ENCODE measurements around the gene GPAM.
"Not testable (repeated sequence)": the region's sequence is repeated elsewhere in the genome, so short reads cannot be mapped to it uniquely, and the experiment has no call there.

The GPAM gene

DNA sequence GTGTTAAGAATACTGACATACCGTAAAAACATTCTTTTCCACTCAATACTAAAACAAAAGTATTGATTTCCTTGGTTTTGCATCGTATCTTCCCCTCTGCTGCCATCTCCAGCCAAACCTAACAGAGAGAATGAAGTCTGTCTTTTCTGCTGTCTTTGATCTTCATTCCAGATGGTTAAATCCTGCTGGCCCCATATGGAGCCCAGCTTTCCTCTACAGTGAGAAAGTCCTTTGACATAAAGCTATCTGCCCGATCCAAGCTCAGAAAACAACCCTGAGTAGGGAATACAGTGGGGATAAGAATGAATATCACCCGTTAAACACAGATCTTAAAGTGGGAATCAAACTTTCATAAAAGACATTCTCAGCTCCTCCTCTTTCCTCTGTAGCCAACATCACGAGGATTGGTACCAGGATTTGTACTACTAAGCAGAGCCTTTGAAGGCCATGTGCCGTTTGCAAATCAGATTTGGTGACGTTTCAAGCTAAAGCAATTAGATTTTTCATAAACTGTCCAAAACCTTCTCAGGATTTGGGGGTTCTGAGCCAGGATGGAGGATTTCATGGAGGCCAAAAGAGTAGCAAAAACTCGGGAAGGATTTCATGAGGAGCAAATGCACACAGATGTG, 30.8 kb upstream of the GPAM start:
- DNase-seq: no peak

DNA sequence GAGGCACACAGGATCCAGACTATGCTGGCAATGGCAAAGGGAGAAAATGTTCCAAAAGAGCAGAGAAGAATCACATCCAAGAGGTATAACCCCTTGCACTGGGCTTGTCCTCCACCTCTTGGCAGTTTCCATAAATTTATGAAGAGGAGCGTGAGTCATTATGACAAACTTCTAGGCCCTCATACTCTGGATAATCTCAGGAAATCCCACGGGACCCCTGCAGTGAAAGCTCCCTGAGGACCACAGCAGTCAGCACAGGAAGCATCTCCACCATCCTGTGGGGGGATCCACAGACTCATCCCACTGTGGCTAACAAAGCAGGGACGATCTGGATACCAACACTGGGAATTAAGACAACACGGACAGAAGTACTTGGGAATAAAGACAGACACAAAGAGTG, 30.3 kb upstream of the GPAM start:
- no peak for DNase-seq

DNA sequence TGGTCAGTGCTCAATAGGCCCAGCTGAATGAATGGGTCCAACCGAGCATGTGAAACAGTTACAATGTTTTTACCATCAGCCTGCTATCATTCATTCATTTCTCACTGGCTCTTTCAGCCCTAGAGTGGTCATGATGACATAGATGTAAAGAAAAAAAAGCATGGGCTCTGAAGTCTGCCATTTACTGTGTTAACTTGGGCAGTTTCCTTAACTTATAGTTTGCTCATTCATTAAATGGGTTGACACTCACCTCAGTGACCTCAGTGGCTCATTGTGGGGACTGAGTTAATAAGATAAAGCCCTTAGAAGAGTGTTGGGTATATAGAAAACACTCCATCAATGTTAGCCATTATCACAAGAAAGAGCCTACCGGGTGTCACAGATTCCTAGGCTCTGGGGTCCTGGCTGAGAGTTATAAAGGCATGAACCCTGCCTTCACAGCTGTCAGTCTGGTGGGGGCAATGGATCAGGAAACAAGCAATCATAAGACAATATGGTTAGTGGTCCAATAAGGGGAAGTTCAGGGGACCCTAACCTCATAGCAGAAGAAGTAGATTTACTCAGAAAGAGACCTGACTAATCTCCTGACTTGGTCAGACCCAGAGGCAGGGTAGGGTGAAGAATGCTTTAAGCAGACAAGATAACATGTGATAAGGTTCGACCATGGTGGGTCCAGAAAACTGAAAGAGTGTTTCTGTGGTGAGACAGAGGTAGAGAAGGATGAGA, 29.7 kb upstream of the GPAM start:
- DNase-seq: no peak

DNA sequence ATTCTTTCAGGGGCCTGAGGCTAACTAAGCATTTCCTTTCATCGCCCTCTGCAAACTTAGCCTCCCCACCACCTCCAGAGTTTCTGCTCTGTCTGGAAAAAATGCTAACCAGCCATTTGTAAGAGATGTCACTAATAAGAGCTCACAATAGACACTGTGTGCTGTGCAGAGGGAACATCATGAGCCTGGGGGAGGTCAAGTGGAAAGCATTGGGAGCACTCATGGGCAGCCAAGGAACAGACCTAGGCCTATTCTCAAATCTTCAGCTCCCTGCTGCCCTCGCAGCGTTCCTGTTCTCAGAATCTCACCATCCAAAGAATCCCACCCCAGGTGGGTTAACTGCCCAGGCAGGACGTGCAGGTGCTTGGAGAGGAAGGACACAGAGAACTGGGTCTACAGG, 27.1 kb upstream of the GPAM start:
- DNase-seq: no peak

DNA sequence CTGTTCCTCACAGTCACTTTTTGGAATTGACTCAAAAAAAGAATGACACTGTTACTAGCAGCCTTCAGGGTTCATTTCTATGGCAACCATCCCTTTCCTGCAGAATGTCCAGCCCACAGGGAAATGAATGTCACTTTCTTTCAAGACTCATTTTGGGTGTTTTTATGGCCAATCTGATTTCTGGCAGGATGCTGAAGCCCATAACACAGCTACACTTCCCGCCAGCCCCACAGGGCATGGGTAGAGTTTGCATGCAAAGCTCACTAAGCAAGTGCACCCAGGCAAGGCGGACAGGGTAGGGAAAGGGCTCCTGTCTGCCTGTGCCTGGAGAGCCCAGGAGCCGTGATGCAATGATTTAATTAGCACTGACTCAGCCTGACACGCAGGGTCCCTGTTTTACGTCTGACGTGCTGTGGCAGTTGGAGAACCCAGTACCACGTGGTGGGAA, 26.1 kb upstream of the GPAM start:
- no peak for DNase-seq

DNA sequence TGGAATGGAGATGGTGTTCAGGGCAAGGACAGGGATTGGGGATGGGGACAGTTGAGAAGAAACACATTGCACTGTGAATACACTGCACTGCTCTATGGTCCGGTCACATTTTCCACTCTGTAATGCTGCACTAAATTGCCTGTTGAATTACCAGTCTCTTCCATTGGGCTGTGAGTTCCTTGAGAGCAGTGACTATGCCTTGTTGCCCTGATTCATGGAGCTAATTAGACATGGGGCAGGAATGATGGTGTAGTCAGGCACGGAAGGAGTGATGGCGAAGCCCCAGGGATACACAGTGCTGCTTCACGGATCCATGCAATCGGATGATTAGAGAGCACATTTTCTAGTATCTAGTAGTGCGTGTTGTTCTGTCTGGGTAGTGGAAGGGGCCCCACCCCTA, 25.4 kb upstream of the GPAM start:
- no peak for DNase-seq

DNA sequence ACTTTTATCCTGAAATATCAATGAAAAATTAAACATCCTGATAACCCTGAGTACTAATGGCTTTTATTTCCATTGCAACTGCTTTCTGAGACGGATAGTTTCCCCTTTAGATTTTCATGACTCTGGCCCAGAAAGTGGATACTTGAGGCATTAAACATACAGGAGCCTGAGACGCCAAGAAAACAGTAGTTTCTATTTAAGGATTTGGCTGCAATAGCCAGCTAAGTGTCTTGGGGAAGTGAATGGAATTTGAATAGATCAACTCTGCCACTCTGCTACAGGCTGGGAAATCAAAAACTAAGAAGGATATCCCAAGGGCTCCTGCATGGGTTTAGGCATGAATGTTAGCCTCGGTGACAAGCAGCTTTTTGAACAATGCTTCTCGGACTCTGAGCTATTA, 24.7 kb upstream of the GPAM start:
- DNase-seq: no peak

DNA sequence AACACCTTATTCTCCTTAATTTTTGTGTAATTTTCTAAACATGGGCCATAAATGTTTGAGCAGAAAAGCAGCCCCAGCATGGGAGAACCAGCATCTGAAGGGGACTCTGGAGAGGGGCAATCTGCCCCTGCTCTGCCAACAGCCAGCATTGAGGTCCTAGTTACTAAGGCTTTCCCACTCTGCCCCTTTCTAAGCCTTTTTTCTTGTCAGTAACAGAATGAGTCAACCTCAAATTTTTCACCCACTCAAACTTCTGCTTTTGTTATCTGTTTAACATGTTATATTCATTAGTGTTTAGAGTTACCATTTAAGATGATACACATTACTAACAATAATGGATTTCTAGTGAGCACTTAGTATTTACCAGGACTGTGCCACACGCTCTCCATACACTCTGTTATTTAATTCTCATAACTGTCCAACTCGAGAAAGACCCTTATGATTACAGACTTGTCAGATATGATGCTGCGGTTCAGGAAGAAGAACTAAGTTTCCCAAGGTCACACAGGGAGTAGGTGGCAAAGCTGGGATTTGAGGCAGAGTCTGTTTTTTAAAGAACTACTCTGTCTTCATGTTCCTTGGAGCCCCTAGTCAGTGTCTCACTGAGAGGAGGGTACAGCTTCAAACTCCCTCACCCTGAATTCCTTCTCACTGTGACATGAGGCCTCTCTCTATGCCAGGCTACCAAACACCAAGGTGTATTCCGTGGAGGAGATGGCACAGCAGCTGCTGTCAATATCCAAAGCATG, 19.9 kb upstream of the GPAM start:
- DNase-seq: no peak

DNA sequence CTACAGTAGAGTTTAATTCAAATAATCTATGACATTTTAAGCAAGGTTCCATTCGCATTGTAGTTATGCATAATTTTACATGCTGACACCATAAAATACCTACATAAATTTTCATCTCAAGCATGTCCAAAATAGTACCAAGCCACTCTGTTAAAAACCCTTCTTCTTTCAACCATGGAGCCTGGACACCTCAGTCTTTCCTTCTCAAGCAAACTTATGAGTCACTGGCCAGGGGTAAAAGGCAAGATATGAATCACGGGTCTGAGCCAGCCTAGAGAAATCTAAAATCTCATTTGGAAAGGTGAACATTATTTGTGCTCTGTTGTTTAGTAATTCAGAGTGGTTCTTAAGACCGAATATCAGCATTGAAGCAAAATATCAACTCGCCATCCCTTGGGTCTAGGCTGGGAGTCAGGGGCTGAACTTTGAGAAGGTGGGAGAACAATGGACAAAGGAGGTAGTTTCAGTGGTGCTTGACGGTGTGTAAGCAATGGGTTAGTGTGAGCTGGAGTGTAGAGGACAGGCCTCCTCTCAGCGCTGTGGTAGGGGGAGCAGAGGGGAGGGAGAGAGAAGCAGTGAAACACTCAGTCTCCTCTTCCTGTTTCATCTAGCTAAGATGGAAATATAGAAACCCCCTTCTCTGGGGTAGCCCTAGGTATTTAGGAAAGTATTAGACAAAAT, 19.1 kb upstream of the GPAM start:
- DNase-seq: no peak

DNA sequence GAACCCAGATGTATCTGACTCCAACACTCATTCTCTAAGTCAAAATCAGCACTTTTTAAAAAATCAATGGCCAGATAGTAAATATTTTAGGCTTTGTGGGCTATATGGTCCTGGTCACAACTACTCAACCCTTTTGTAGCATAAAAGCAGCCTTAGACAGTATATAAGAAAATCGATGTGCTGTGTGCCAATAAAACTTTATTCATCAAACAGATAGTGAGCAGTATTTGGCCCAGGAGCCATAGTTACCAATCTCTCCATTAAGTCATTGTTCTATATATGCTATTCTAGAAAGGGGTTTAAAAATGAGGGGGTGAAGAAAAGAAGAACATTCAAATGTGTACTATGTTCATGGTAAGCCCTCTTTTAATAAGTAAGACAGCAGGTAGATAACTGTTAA, 18.5 kb upstream of the GPAM start:
- no peak for DNase-seq

DNA sequence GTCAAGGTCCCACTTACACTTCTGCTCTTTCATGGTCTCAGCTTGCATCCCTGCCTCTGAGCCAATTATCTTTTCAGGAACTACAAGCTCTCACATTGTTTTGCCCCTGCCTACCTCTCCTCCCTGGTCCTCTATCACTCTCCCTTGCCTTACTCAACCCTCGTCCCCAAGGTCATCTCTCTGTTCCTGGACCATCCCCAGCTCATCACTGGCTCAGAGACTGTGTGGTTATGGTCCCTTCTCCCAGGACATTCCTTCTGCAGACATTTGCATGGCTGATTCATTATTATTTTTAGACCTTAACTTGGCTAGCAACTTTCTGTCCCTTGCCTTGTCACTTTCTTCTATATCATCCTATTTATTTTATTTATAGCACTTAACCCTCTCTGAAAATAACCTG, 17.8 kb upstream of the GPAM start:
- no peak for DNase-seq

DNA sequence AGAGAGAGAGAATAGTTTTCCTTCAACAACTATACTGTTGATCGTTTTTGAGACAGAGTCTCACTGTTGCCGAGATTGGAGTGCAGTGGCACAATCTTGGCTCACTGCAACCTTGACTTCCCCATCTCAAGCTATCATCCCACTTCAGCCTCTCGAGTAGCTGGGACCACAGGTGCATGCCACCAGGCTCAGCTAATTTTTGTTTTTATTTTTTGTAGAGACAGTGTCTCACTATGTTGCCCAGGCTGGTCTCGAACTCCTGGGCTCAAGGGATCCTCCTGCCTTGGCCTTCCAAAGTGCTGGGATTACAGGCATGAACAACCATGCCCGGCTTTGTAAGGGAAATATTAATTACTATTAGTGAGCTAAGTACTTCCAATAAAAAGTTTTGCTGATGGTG, 16.7 kb upstream of the GPAM start:
- not testable (repeated sequence) for DNase-seq

DNA sequence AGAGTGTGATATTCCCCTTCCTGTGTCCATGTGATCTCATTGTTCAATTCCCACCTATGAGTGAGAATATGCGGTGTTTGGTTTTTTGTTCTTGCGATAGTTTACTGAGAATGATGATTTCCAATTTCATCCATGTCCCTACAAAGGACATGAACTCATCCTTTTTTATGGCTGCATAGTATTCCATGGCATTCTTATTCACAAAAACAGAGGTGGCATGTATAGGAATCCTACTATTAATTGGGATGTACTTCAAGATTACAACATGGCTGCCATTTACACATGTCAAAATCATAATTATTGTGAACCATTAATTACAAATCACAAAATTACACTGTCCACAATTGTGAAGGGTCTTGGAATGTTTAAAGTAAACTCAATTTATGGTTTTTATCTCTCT, 14.1 kb upstream of the GPAM start:
- not testable (repeated sequence) for DNase-seq

DNA sequence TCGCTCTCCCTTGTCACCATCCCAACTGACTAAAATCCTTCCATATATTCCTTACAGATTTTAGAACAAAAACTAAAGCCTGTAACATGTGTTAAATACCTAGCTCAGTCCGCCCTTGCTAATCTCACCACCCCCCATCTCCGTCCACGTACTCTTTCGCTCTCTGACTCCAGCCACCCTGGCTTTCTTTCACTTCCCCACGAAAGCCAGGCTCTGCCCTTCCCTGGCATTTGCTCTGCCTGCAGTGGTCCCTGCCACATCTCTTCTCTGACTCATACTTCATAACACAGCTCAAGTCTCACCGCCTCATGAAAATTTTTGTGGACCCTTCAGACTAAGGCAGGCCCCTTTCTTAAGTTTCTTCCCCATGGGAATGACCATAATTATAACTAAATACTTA, 11.7 kb upstream of the GPAM start:
- no peak for DNase-seq

DNA sequence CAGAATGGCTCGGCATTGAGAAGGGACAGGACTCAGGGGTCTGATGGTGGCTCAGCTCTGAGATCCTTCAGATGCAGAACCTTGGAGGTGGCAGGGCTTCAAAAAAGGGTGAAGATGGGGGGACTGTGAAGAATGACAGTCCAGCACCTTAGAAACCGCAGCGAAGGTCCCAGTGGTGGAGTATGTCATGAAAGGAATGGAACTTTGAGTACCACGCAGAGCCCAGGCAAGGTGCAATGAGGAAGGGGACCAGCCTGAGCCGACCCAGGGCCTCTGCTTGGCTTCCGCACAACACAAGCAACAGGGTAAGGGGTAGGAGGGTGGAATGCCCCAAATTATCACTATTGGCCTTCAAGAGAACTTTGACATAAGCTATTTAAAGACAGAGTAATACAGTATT, 8.2 kb upstream of the GPAM start:
- no peak for DNase-seq

DNA sequence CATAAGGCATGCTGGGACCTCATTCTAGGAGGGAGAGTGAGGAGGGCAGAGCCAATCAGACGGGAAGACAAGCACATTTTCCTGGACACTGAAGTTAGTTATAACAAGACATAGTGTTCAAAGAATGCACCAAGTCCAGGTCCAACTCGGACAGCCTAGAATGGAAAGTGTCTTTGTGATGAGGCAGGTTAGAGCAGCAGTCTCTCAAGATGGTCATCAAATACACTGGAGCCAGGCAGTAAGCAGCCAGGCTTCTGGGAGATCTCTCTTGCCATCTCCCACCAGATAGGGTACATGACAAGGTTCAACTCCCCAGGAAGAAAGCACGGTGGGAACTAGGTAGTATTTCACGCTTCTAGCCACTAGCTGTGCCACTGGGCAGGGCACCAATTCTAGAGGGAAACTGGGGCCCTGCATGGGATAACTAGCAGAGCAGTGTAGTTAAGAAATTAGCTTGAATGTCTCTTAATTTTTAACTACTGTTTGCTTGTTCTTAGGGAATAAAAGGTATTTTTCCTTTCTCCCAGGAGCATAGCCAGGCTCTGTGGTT, 7.6 kb upstream of the GPAM start:
- no peak for DNase-seq

DNA sequence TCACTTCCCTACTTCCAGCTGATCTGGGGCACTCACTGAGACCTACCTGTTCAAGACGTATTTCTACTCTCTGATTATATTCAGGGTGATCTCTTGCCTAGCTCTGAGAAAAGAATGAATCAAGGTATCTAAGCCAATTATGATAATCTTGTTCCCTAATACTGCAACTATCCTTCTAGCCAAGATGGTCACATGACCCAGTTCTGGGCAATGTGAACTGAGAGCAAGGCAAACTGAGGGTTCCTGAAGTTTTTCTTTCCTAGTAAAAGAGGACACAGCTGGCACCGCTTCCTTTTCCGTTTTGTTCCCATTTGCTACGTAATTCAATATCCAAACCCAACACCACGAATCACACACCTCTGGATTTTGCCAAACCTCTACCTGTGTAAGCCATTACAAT, 5.9 kb upstream of the GPAM start:
- DNase-seq: no peak

DNA sequence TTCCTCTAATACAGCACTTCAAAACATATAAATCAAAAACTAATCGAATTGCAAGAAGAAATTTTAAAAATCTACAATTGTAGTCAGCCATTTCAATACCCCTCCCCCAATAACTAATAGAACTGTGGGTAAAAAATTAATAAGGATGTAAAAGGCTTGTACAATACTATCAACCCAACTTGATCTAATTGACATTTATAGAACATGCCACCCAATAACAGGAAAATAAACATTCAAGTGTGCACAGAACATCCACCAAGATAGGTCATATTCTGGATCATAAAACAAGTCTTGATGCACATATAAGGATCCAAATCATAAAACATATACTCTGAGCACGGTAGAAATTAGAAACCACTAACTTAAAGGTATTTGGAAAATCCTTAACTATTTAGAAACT, 4.0 kb upstream of the GPAM start:
- DNase-seq: no peak

DNA sequence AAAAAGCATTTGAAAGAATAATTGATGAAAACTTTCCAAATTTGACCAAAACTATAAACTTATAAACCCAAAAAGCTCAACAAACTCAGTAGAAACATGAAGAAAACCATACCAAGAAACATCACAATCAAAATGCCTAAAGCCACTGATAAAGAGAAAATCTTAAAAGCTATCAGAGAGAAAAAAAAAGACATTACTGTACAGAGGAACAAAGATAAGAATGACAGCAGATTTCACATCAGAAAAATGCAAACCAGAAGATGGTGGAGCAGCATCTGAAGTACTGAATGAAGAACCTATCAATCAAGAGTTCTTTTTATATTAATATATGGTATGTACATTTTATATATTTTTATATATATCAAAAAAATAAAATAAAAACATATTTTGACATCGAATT, 2.4 kb upstream of the GPAM start:
- DNase-seq: no peak

DNA sequence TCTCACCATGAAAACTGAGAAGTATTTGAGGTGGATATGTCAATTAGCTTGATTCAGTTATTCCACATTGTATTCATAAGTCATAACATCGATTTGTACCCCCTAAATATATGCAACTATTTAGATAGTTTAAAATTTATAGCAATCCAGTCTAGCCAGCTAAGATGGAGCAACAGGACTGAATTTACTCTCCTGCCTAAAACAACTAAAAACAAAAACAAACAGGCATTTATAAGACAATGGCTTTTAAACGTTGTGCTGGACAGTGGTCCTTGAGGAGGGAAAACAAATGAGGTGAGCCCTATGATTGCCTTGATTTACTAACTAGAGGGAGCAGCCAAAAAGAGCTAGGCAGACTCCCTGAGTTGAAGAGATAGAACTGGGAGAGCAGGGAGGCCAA, 814 bp upstream of the GPAM start:
- DNase-seq: no peak

DNA sequence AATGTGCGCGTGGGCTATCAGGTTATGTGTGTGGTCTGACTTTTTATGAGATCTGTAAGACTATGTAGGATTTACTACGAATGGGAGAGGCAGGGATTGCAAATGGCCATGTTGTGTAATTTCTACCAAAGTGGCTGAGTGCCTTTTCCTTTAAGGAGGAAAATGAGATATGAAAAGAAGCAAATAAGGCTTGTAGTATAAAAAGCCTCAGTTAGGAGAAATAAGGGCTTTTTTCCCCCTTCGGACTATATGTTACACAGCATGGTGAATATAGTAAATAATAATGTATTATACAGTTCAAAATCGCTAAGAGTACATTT, 447 bp upstream of the GPAM start:
- DNase-seq: no peak

DNA sequence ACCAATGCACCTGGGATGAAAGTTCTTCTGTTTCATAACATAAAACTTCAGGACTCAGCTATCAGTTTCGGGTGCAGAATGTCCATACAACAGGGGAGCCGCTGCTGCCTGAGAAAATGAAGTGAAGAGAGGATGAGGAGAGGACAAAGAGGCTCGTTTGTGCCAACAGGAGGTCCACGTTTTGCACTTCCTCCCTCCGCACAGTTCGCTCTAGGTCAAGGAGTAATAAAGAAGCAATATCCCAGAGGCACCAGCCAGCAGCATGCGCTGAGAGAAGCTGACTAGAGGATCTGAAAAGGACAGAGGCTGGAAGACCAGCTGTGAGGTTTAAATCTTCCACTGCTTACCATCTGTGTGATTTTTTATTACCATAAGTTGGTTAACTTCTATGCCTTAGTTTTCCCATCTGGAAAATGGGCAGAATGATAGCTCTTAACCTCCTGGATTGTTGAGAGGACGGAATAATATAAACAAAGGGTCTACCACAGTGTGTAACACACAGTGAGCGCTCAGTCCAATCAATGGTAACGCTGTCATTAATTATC, 709 bp downstream of the GPAM start:
- DNase-seq: no peak

DNA sequence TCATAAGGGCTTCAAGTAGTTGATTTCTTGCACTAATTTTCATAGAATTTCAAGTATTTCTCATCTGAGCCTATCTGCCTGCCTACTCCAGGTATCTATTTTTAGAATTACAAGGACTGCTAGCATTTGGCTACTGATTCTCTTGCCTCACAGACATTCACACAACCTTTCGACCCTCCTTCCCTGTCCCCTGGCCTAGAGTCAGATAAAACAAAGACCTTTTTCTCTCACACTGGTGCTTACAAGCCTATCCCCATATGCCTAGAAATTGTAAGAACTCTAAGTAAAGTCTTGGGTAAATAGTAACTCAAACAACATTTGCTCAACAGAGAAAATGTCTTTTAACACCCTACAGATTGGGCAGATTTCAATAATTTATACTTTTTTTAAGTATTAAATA, 6.3 kb downstream of the GPAM start:
- DNase-seq: no peak
